ENCODE measurements around the gene AIFM2. TPM values are rescaled to one million over a fixed set of nuclear protein-coding genes. Genes with fewer than 3 reads are reported as not detected.
A peak's percentile ranks its signal among the peaks of the same experiment; 100 is the strongest.

Gene AIFM2
- total RNA-seq, 1 experiment from 2014 or later, result 16.6 TPM

GRCh38 chr10:70145166-70145665 is 12.6 kb upstream of the AIFM2 start:
- intact Hi-C loops (cut with micrococcal nuclease; ENCODE audit: unreplicated experiment), result no loop called here

DNA sequence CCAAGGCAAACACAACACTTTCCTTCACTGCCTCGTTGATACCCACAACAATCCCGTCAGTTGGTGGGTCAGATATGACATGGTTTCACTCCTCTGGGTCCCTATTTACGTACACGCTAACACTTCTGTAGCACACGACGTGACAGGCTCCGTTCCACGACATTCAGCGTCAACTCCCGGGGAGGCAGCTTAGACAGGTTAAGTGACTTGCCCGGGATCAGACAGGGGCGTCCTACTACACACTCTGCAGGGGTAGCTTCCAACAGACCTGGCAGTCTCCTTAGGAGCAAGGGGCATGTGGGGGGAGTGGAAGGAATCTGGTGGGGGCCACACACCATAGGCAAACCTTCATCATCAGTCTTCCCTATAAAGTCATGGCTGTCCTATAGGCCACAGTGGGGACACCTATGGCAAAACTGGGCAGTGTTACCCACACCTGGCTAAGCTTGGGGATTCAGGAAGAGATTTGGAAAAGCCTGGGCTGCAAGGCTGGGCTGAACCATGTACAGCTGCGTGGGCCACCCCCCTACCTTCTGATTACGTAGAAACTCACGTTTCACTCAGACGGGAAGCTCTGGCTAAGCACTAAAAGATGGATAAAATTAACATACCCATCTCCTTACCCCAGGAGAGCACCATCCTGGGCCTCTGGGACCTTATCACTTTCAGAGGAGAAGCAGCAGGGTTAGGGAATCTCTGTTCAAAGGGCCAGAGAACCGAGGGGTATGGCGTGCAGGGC is 11.9 kb upstream of the AIFM2 start:
- Histone ChIP-seq H3K9me3 (ENCODE audit: control insufficient read depth, insufficient read depth, low read depth, low read length) (no peaks in the 10 kb centered on the region), H3K4me3 (ENCODE audit: low read depth in 2 of 2, low read length in 2 of 2) (peak overlapping the region; percentile 69 to 85), H3K4me1 (ENCODE audit: control insufficient read depth, insufficient read depth, low read length) (peaks cover 12% of the 10 kb centered on the region), H3K36me3 (ENCODE audit: control insufficient read depth, insufficient read depth, low read length) (no peaks in the 10 kb centered on the region), H3K27me3 (ENCODE audit: control insufficient read depth, insufficient read depth, low read length) (no peaks in the 10 kb centered on the region), H3K27ac (ENCODE audit: low read length) (peak overlapping the region; percentile 89)
- ATAC-seq (no peak), DNase-seq (ENCODE audit: low read depth, low spot score) (no peak)
- TF ChIP-seq POLR2AphosphoS5 (IDR thresholded peaks at IDR 0.05; ENCODE audit: low read depth, low read length) (no peak), CTCF (IDR thresholded peaks at IDR 0.05) (no peak)
- TF ChIP-seq, protein P1, sequence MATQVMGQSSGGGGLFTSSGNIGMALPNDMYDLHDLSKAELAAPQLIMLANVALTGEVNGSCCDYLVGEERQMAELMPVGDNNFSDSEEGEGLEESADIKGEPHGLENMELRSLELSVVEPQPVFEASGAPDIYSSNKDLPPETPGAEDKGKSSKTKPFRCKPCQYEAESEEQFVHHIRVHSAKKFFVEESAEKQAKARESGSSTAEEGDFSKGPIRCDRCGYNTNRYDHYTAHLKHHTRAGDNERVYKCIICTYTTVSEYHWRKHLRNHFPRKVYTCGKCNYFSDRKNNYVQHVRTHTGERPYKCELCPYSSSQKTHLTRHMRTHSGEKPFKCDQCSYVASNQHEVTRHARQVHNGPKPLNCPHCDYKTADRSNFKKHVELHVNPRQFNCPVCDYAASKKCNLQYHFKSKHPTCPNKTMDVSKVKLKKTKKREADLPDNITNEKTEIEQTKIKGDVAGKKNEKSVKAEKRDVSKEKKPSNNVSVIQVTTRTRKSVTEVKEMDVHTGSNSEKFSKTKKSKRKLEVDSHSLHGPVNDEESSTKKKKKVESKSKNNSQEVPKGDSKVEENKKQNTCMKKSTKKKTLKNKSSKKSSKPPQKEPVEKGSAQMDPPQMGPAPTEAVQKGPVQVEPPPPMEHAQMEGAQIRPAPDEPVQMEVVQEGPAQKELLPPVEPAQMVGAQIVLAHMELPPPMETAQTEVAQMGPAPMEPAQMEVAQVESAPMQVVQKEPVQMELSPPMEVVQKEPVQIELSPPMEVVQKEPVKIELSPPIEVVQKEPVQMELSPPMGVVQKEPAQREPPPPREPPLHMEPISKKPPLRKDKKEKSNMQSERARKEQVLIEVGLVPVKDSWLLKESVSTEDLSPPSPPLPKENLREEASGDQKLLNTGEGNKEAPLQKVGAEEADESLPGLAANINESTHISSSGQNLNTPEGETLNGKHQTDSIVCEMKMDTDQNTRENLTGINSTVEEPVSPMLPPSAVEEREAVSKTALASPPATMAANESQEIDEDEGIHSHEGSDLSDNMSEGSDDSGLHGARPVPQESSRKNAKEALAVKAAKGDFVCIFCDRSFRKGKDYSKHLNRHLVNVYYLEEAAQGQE (IDR thresholded peaks at IDR 0.05; ENCODE audit: insufficient read depth in 1 of 2, low read depth in 2 of 2, low read length in 1 of 2), result no peak
- in situ Hi-C loops (cut with HindIII; ENCODE audit: low pct_unique_long_range_greater_than_20kb, low sequenced_read_pairs), result no loop called here
- ChIA-PET CTCF (interaction anchor here (0.7 kb wide), 1 partner anchor 81 kb away, joined by 4 read pairs; no protein-coding TSS in a partner anchor), POLR2A (no interaction called here)
- BruUV-seq (replicated peaks), result no TSS peak
- intact Hi-C loops (cut with micrococcal nuclease; ENCODE audit: unreplicated experiment), result no loop called here

More at GRCh38 chr10:70145166-70145665, 12.6 kb upstream of the AIFM2 start:
- ChIA-PET CTCF (interaction anchor here (0.7 to 1.9 kb wide), 2 partner anchors 29 to 80 kb away, joined by 4 to 18 read pairs; no protein-coding TSS in a partner anchor), POLR2A (no interaction called here)
- ATAC-seq (no peak), DNase-seq (ENCODE audit: low read depth, low spot score) (no peak)
- Histone ChIP-seq H3K4me3 (ENCODE audit: low read depth in 2 of 2, low read length in 2 of 2) (peak overlapping the region; percentile 69 to 85), H3K27me3 (ENCODE audit: control insufficient read depth, insufficient read depth, low read length) (no peaks in the 10 kb centered on the region), H3K4me1 (ENCODE audit: control insufficient read depth, insufficient read depth, low read length) (peaks cover 12% of the 10 kb centered on the region), H3K9me3 (ENCODE audit: control insufficient read depth, insufficient read depth, low read depth, low read length) (no peaks in the 10 kb centered on the region), H3K36me3 (ENCODE audit: control insufficient read depth, insufficient read depth, low read length) (peaks cover 1% of the 10 kb centered on the region; the same call in 1 of the 2 replicates), H3K27ac (ENCODE audit: low read length) (peak overlapping the region; percentile 89)
- TF ChIP-seq TCF7L2 (IDR thresholded peaks at IDR 0.05; ENCODE audit: low read depth, low read length), result no peak
- no peak for TF ChIP-seq SIN3A (IDR thresholded peaks at IDR 0.05; ENCODE audit: borderline replicate concordance, insufficient read depth, low read depth, low read length)
- no peak for TF ChIP-seq CTCF (IDR thresholded peaks at IDR 0.05)
- TF ChIP-seq, protein P1 (IDR thresholded peaks at IDR 0.05; ENCODE audit: insufficient read depth in 1 of 2, low read depth in 2 of 2, low read length in 1 of 2), result no peak
- no peak for TF ChIP-seq POLR2AphosphoS5 (IDR thresholded peaks at IDR 0.05; ENCODE audit: low read depth, low read length)
- BruUV-seq (replicated peaks), result no TSS peak
- in situ Hi-C loops (cut with HindIII; ENCODE audit: low pct_unique_long_range_greater_than_20kb, low sequenced_read_pairs), result no loop called here

Data from Panc1 (cell line).